HG03139 (cell line): ENCODE data around the gene GSS.

Experiments
- ATAC-seq: cut with Tn5 transposase; IDR thresholded peaks from one replicate; pipeline ENCODE4 v1.9.1; 2021; ENCODE audit not compliant: unreplicated experiment

GSS gene

DNA sequence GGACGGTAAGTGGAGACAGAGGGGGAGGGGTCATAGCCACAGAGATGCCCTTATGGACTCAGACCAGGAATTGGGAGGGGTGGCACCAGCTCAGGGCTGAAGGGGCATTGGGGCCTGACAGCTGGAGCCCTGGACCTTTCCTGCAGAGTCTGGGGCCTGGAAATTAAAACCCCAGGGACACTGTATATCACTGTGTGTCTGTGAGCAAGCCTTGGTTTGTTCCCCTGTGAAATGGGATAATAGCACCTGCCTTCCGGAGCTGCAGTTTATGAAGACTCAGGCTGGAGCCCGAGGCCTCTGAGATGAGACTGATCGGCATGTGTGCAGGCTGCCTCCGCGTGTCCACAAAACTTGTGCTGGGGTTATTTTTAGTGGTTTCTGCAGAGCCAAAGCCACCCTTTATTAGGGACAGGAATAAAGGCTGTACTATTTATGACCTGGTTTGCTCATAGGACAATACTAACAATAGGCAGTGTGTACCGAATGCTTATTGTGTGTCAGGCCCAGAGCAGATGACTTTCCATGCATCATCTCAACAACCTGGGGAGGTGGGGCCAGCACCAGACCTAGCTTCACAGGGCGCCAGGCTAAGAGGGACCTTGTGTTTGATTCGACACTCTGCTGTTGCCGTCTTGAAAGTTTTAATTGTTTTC, 22.6 kb upstream of the GSS start:
- no peak for ATAC-seq

DNA sequence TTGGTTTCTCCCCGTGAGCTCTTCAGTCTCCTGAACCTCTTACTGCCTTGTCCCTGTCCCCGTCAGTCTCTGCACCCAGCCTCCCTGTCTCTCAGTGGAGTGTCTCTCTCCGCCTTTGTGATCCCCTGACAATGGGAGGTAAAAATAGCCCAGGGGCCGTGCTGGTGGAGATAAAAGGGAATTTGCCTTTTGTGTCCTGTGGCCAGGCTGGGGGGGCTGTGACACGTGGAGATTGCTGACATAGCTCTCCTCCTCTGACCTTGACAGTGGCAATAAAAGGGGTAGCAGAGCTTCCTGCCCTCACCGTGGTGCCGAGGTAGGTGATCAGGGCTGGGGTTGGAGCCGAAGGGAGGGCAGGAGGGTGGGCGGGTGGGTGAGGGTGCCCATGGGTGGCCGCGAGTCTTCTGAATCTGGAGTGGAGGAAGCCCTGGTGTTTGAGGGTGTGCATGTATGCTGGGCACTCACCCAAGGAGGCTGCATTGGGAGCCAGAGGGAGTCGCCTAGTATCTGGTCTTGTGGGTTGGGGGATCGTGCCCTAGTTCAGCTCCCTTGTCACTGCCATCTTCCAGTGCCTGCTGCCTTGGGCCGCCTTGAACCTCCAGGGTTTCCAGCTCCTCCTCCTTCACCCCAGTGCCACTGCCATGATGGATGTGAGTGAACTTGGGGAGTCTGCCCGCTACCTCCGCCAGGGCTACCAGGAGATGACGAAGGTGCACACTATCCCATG, 21.9 kb upstream of the GSS start:
- ATAC-seq: no peak

DNA sequence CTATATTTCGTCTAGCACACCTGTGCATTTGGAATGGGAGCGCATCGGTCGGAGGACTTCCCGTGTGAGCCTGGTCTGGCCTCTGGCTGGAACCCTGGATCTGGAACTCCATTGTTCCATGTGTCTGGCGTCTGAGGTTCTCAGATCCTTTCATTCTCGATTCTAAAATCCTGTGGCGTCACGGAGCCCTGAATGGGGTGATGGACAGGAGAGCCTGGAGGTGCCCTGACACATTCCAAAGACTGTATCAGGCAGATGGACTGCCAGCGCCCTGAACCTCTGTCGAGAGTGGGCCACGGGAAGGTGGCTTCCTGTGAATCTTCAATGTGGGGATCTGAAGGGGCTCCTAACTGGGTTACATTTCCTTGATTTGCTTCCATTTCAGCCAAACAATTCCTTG, 20.7 kb upstream of the GSS start:
- no peak for ATAC-seq

DNA sequence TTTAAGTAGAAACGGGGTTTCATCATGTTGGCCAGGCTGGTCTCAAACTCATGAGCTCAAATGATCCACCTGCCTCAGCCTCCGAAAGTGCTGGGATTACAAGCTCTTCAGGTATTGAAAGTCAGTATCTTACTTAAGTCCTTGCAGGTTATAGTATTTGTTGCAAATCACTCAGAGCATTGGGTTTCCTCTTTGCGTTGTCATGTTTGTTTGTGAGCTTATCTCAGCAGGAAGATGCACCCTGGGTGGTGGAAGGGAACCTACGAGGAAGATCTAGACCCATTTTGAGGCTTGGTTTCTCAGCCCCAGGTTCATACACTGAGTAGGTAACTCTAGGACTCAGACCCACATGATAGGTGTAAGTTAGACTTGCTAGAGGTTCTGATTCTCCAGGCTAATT, 18.6 kb upstream of the GSS start:
- ATAC-seq: no peak

DNA sequence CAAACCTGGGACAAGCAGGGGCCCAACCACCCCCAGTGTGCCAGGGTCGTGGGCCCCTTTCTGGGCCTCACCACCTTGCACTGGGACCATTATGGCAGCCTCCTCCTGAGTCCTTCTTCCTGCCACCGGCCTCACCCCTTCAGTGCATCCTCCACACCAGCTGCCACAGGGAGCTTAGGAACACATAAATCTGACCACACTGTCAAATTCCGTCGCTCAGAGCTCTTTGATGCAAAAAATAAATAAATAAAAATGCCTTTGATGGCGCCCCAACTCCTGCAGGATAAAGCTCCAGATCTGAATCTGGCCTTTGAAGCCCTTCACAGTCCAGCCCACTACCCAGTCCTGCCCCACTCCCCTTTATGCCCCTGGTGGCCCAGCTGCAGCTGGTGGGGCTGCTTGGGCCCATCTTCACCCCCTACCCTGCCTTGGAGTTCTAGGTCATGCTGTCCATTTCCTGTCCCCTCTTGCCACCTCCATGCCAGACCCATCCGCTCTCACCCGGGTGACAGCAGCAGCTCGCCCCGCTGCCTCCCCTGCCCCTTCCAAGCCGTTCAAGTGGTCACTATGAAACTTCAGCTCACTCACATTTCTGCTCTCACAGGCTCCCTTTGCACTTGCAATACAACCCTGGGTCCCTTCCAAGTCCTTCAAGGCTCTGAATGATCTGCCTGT, 16.1 kb upstream of the GSS start:
- no peak for ATAC-seq

DNA sequence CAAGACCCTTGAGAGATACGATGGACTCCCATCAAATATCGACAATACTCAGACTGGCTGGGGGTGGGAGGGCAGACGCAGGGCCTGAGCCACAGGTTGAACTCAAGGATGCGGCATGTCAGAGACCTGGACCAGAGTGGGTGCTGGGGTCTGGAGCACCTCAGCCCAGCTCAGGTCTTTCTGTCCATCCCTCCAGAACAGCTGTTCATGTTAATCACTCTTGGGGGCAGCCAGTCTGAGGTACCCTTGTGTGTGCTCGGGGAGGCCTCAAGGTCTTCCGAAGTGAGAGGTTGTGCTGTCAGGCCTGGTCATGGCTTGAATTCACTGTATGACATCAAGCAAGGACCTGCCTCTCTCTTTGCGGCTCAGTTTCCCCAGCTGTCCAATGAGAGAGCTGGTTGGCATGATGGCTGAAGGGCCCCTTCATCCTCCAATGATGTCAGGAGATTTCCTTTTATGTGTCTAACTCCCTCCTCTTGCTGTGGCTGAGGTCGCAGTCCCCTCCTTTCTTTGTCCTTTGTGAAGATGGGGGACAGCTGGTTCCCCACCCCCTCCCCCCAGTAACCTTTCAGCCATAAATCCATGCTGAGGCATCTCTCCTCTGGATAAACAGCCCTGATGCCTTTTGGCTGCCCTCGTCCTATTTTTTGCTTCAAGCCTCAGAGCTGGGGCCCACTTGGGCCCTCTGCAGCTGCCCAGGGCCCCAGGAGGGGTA, 15.4 kb upstream of the GSS start:
- ATAC-seq: no peak

DNA sequence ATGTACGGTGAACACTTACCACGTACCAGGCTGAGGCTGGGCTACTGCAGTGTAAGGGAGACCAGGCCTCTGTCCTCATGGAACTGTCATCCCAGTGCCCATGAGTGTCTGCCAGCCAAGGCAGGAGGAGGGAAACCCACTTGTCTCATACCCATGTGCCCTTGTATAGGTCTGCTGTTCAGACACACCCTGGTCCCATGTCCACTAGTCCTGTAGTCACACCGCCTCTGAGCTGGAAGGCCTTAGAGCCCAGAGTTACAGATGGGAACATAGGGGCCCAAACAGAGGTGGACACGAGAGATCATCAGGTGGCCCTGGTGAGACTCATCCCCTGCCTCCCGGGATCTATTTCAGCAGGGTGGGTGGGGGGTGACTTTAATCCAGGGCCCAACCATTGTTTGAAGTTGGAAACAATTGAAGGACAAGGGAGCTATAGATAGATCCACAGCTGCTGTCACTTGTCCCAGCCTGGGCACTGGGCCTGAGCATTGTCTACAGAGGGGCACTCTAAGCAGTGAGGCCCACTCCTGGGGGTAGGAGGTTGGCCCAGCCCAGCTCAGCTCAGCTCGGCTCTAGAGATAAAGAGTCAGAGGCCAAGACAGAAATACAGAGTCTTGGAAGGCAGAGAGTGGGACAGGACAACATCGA, 14.7 kb upstream of the GSS start:
- ATAC-seq: no peak

DNA sequence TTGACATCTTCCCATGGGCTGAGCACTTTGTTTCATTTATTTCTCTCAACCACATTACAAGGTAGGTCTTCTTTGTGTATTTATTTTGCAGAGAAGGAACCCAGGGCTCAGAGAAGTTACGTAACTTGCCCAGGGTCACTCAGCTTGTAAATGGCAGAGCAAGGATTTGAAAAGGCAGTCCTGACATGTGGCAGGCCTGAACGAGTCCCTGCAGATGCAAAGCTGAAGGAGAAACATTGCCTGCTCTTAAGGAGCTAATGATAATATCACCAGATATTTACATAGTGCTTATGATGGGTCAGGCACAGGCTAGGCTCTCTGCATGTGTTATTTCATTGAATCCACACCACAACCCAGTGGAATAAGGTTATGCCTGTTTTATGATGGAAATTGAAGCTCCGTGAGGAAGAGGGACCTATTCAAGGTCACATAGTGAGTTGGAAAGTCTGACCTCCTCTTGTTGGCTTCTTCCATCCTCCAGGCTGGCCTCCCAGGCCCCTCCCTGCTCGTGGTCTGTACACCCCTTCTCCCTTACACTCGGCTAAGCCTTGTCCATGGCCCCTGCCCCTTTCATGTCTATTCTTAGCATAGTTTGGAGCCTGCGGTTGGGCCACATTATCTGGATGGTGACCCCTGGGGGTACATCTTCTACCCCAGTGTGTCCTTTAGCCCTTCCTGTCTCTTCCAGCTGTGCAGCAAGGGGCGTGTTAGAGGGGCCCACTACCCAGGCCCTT, 12.6 kb upstream of the GSS start:
- ATAC-seq: no peak

DNA sequence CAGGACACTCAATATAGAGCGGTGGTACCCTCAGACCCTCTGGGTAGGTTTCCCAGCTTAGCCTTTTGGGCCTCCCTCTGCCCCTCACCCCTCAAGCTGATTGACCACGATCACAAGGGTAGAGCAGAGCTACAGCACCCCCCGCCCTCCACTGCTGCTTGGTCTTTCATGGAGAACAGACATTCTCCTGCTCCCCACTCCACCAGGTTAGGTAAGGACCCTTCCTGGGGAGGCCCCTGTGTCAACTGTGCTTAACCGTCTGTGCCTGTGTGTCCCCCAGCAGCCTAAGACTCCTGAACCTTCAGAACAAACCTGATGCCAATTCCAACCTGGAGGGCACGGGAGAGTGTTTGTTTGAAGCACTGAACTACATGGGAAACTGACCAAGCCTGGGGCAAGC, 11.8 kb upstream of the GSS start:
- ATAC-seq: no peak

DNA sequence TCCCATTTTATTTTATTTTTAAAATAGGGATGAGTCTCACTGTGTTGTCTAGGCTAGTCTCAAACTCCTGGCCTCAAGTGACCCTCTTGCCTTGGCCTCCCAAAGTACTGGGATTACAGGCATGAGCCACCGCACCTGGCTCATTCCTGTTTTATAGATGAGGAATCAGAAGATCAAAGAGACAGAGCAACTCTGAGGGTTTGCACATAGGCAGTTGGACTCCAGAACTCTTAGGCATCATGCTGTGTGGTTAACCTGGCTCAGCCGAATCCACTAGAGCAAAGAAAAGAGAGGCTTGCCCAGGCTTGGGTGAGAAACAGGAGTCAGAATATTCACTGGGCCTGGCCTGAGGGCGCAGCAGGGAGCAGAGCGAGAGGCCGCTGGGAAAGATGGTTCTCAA, 9.4 kb upstream of the GSS start:
- no peak for ATAC-seq

DNA sequence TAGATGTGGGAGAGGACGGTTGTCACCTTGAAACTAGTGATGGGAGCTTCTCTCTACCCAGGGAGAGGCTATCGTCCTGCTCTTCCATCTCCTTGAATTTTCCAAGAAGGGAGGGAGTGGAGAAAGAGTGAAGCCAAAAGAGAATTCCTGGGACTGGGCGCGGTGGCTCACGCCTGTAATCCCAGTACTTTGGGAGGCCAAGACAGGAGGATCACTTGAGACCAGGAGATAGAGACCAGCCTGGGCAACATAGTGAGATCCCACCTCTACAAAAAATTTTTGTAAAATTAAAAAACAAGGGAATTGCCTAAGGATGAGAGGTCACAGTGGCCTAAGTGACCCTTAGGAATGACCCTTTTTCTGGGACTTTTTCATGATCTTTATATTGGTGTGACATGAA, 8.9 kb upstream of the GSS start:
- ATAC-seq: no peak

DNA sequence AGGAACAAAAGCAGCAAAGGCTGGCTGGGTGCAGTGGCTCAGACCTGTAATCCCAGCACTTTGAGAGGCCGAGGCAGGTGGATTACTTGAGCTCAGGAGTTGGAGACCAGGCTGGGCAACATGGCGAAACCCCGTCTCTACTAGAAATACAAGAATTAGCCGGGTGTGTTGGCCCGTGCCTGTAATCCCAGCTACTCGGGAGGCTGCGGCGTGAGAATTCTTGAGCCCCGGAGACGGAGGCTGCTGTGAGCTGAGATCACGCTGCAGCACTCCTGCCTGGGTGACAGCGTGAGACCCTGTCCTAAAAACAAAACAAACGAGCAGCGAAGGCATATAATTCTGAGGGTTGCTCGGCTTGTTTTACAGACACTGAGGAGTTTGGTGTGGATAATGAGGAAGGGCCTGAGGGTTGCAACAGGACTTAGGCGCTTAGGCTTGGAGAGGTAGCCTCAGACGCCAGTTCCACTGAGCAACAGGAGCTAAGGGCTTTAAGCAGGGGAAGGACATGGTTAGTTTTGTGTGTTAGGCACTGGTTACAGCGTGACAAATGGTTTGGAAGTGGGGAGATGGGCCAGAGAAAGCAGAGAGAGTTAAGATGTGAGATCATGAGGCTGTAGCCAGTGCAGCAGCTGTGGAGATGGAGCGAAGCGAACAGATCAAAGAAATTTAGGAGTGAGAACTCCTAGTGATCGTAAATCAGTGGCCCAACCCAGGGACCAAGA, 1.3 kb upstream of the GSS start:
- no peak for ATAC-seq

DNA sequence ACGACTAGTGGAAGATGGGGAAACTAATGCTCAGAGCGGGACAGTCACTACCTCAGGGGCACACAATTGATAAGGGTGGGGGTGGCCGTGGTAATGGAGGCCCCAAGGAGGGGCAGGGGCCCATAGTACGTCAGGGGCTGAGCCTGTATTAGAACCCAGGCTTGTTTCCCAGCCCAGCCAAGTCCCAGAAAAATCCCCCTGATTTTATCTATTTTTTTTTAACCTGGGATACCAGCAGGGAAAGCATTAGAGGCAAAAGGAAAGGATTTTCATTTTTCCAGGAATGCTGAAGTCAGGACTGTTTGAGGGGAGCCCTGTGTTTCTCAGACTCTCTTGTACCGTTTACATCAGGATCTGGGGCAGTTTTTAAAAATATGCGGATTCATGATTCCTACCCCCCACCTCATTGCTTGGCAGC, 444 bp upstream of the GSS start:
- no peak for ATAC-seq

DNA sequence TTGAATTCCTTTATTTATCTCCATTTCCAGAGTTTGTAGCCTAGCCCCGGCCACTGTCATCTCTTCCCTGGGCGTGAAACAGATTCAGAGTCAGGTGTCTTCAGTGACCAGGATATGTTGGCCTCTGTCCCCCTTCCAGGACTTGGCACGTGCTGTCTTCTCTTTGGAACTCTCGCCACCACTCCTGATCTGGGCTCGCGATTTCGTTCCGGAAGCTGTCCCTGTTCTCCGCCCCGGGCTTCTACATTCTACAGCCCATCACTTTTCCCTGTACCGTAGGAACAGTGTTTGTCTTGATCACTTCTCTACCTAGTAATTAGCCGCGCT, 739 bp downstream of the GSS start:
- no peak for ATAC-seq

DNA sequence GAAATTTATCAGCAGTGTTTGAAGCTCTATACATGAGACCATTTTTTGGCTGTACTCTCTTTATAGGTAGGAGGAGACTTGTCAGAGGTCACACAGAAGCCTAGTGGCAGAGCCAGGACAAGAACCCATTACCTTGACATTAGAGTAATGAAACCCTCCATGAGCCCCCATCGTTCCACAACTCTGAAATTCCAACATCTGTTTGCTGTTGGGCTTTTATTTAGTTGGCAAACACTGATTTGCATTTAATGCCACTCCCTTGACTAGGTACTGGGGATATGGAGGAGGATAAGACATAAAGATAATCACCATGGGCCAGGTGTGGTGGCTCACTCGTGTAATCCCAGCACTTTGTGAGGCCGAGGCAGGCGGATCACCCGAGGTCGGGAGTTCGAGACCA, 1.6 kb downstream of the GSS start:
- no peak for ATAC-seq

DNA sequence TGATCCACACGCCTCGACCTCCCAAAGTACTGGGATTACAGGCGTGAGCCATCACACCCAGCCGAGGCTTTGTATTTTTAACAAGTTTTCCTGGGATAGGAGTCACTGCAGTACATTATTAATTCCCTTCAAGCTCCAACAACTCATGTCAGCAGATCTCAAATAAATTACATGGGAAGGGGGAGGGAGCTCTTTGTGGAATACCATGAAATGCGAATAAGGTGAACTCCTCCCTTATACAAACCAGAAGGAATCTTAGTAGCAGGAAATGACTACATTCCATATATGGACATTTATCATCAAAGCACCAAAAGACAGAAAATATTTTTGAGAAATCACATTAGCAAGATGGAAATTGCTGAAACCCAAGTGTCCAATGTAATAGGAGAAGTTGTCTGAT, 2.9 kb downstream of the GSS start:
- ATAC-seq: no peak

DNA sequence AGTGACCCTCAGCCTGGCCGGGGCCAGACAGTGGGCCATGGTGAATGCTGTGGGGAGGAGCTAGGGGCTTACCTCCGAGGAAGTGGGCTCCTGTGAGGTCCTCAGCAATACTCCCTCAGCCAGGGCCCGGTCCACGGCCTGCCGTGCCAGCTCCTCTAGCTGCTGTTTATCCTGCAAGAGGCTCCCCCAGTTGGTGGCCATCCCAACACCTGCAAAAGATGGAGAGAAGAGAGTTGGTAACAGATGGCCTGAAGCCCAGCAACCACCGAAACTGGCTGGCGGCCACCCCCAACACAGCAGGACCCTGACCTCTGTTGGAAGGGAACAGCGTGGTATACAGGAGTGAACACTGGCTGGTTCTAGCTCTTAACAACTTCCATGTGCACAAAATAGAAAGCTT, 4.0 kb downstream of the GSS start:
- ATAC-seq: no peak

DNA sequence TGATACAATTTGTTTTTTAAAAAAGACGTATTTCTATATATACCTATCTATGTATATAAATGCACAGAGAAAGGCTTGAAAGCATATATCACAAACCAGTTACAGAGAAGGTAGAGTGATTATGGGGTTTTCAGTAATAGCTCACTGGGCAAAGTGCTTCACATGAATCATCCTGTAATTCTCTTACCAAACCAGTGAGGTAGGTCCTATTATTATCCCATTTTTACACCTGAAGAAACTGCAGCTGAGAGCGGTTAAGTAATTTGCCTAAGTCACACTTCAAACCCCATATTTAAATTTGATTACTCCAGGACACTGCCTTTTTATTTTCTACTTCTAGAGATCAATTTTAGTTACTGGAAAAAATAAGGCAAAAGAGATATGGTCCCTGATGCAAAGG, 4.4 kb downstream of the GSS start:
- ATAC-seq: no peak

DNA sequence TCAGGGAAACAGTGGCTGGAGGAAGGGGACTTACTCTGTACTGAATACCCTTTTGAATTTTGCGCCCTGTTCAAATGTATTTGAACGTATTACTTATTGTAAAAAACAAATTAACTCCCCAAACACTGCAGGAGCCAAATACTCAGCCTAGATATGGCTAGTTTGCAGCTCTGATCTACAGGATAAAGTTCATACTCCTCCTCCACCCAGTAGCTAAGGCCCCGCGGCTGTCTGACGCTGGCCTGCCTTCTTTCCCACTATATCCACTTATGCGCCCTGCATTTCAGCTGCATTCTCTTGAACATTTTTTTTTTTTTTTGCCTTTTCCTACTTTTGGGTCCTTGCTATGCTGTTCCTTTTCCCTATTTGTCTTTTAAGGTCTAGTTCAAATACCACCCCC, 6.5 kb downstream of the GSS start:
- ATAC-seq: no peak

DNA sequence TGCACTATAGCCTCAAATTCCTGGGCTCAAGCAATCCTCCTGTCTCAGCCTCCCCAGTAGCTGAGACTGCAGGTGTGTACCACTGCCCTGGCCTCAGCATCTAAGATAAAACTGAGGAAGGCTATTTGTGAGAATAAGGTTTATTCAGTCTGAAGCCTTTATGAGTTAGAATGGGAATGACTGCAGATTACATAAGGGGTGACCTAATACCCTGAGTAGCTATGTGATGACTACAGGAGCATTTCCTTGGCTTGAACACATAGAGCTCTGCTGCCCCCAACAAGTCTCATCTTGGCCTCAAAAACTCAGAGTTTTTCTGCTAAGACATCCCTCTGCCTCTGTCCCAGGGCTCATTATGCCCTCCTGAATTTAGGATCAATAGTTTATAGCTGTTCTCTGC, 7.6 kb downstream of the GSS start:
- ATAC-seq: no peak
